Tibial nerve (tissue), 4 donors: Measurements from ENCODE around the gene RIN1. TPM values are rescaled to one million over a fixed set of nuclear protein-coding genes. Genes with fewer than 3 reads are reported as not detected.

ENCODE experiments used
- DNase-seq, 2 donors: peaks; one replicate each; pipeline ENCODE4 v3.0.0-alpha.2; 2019; ENCODE audit warnings: low spot score in 2 of 2
- H3K27ac ChIP-seq, 4 donors: fragments of 200-600 bp; sonication (generic) in 3 of 4; one replicate each; pipeline ENCODE4 v1.5.1; 2017 to 2019; ENCODE audit warnings: mild to moderate bottlenecking in 1 of 4
- H3K27me3 ChIP-seq, 2 donors: fragments of 200-600 bp; sonication (generic) in 1 of 2; one replicate each; pipeline versions ENCODE4 v1.5.1 to v1.6.0; 2017 to 2019
- H3K36me3 ChIP-seq, 3 donors: fragments of 200-600 bp; sonication (generic); one replicate each; pipeline ENCODE4 v1.5.1; 2018 to 2019
- H3K4me1 ChIP-seq, 4 donors: fragments of 200-600 bp; sonication (generic) in 3 of 4; one replicate each; pipeline ENCODE4 v1.5.1; 2017 to 2019
- H3K4me3 ChIP-seq, 4 donors: fragments of 200-600 bp; sonication (generic) in 3 of 4; one replicate each; pipeline ENCODE4 v1.5.1; 2017 to 2019; ENCODE audit warnings: mild to moderate bottlenecking in 1 of 4, moderate library complexity in 1 of 4
- H3K9me3 ChIP-seq, 4 donors: fragments of 200-600 bp; sonication (generic) in 3 of 4; one replicate each; pipeline ENCODE4 v1.5.1; 2017 to 2019
- EP300 ChIP-seq, 2 donors: sonication (generic); formaldehyde crosslinking; IDR thresholded peaks; one replicate each; pipeline ENCODE4 v1.6.1; 2017; ENCODE audit warnings: antibody characterized with exemption in 2 of 2, mild to moderate bottlenecking in 1 of 2
- POLR2A ChIP-seq, 2 donors: fragments of 450-650 bp; IDR thresholded peaks; one replicate each; pipeline ENCODE4 v1.6.1; 2017; ENCODE audit warnings: antibody characterized with exemption in 2 of 2, mild to moderate bottlenecking in 2 of 2, moderate library complexity in 2 of 2
- WGBS, 2 donors: methylation state at CpG; one replicate each; pipeline ENCODE4 v1.1.5; 2018; 5-methylcytosine and 5-hydroxymethylcytosine counted together
- small RNA-seq: library from RNA; depleted of rRNA; stranded (forward); fragments of <200 nt; gene quantifications from one replicate; pipeline ENCODE3, GENCODE V24; 2016
- total RNA-seq, 4 donors: library from RNA; depleted of rRNA; stranded (reverse); fragments of >200 nt; gene quantifications; one replicate each; pipeline ENCODE4 v1.1.0, GENCODE V29; 2016
- TF ChIP-seq, protein P1 (sequence below), 5 experiments: fragments of 200-600 bp in 3 of 5; fragments of 450-650 bp in 2 of 5; sonication (generic) in 3 of 5; IDR thresholded peaks; one replicate each; pipeline ENCODE4 v1.5.1; 2016 to 2019; ENCODE audit warnings: antibody characterized with exemption in 5 of 5, mild to moderate bottlenecking in 3 of 5, moderate library complexity in 2 of 5

Gene RIN1
- total RNA-seq, 4 donors from 2014 or later = 2.4 to 14.1 (median 4.1) TPM

- no peak overlapping the region for H3K27ac ChIP-seq
- H3K36me3 ChIP-seq = peaks cover 0 to 33% (median 0%) of the 10 kb centered on the region in 3 donors
- H3K27me3 ChIP-seq = no peaks in the 10 kb centered on the region
- H3K4me3 ChIP-seq = no peak overlapping the region
- no peak for DNase-seq
- TF ChIP-seq, protein P1, sequence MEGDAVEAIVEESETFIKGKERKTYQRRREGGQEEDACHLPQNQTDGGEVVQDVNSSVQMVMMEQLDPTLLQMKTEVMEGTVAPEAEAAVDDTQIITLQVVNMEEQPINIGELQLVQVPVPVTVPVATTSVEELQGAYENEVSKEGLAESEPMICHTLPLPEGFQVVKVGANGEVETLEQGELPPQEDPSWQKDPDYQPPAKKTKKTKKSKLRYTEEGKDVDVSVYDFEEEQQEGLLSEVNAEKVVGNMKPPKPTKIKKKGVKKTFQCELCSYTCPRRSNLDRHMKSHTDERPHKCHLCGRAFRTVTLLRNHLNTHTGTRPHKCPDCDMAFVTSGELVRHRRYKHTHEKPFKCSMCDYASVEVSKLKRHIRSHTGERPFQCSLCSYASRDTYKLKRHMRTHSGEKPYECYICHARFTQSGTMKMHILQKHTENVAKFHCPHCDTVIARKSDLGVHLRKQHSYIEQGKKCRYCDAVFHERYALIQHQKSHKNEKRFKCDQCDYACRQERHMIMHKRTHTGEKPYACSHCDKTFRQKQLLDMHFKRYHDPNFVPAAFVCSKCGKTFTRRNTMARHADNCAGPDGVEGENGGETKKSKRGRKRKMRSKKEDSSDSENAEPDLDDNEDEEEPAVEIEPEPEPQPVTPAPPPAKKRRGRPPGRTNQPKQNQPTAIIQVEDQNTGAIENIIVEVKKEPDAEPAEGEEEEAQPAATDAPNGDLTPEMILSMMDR (IDR thresholded peaks at IDR 0.05) = no peak
- TF ChIP-seq EP300 (IDR thresholded peaks at IDR 0.05) = no peak
- TF ChIP-seq POLR2A (IDR thresholded peaks at IDR 0.05) = no peak
- 85 to 91% methylated on average over 16 of the region's 16 CpGs for WGBS, 2 donors
- peaks cover 0 to 54% (median 21%) of the 10 kb centered on the region in 4 donors for H3K4me1 ChIP-seq
- no peaks in the 10 kb centered on the region for H3K9me3 ChIP-seq
Observed at GRCh38 chr11:66284526-66285078, 51.6 kb downstream of the RIN1 start.

DNA sequence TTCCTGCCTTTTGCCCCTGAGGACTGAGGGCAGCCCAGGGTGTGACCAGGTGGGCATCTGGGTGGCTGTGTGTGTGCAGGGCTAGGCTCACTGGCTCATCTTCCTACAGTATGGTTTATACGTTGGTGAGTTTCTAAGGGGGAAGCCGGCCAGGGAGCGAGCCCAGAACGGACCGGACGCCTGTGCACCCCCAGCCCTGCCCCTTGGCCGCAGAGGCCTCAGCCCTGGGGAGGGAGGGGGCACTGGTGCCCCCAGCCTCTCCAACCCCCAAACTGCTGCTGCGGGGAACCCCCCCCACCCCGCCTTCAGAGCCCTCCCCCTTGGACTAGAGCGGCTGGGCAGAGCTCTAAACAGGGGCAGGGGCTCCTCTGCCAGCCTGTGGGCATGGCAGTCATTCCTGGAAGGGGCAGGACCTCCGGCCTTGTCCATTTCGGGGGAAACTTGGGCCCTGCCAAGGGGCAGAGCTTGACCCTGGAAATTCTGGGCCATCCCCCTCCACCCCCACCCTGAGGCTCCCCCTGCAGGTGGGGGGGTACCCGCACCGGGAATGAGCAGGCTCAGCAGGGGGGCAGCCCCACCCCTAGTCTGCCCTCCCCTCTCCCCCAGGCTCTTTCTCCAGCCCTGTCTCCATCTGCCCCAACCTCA, 52.7 kb downstream of the RIN1 start:
- 63 to 78% methylated on average over 10 to 14 of the region's 14 CpGs for WGBS, 2 donors

GRCh38 chr11:66282468-66283455, 53.5 kb downstream of the RIN1 start:
- peaks cover 0 to 33% (median 0%) of the 10 kb centered on the region in 3 donors for H3K36me3 ChIP-seq
- no peak for TF ChIP-seq POLR2A (IDR thresholded peaks at IDR 0.05)
- peak; percentile 14 to 73 for TF ChIP-seq EP300 (IDR thresholded peaks at IDR 0.05)
- TF ChIP-seq, protein P1 (IDR thresholded peaks at IDR 0.05) = peak; percentile 97 to 99 (median 98)
- H3K27ac ChIP-seq = peak overlapping the region in 2 of 4 donors; percentile 52 to 65
- peak; percentile 96 to 98 for DNase-seq
- H3K4me3 ChIP-seq = no peak overlapping the region
- 10 to 17% methylated on average over 25 to 33 of the region's 35 CpGs for WGBS, 2 donors
- H3K27me3 ChIP-seq = peaks cover 0 to 3% of the 10 kb centered on the region in 2 donors
- peaks cover 0 to 52% (median 17%) of the 10 kb centered on the region in 4 donors for H3K4me1 ChIP-seq
- no peaks in the 10 kb centered on the region for H3K9me3 ChIP-seq

More for the DNA sequence above, 52.7 kb downstream of the RIN1 start:
- Histone ChIP-seq H3K4me3 (no peak overlapping the region), H3K9me3 (no peaks in the 10 kb centered on the region), H3K27ac (no peak overlapping the region), H3K27me3 (peaks cover 0 to 3% of the 10 kb centered on the region in 2 donors), H3K36me3 (peaks cover 0 to 33% (median 0%) of the 10 kb centered on the region in 3 donors), H3K4me1 (peaks cover 0 to 53% (median 20%) of the 10 kb centered on the region in 4 donors)
- TF ChIP-seq EP300 (IDR thresholded peaks at IDR 0.05) (no peak), POLR2A (IDR thresholded peaks at IDR 0.05) (no peak)
- TF ChIP-seq, protein P1 (IDR thresholded peaks at IDR 0.05) = no peak
- no peak for DNase-seq

Small RNA genes lying within 50 kb of the gene (small RNA-seq; reads per million reads assigned to genes)
- gene RF00017 = not detected

Other genes starting within 250 kb of the RIN1 start
- 10 to 100 TPM; 14.9 to 32.7 (median 23.9) TPM for gene KLC2, start 78.7 kb downstream of the RIN1 start, total RNA-seq
- gene RAB1B, start 67.8 kb downstream of the RIN1 start, total RNA-seq = 100 to 1,000 TPM in 2 of 4 donors, 10 to 100 TPM in 2; 76.3 to 144 (median 96.8) TPM
- gene CNIH2, start 58.3 kb downstream of the RIN1 start, total RNA-seq = not detected
- 100 to 1,000 TPM in 2 of 4 donors, 10 to 100 TPM in 2; 76.0 to 143 (median 90.6) TPM for gene YIF1A, start 47.3 kb downstream of the RIN1 start, total RNA-seq
- not detected for gene TMEM151A, start 44.5 kb downstream of the RIN1 start, total RNA-seq
- 10 to 100 TPM; 29.9 to 69.7 (median 47.3) TPM for gene CD248, start 19.4 kb downstream of the RIN1 start, total RNA-seq
- gene BRMS1, start 8.7 kb upstream of the RIN1 start, total RNA-seq = 10 to 100 TPM; 27.2 to 44.7 (median 34.8) TPM
- 100 to 1,000 TPM in 1 of 4 donors, 10 to 100 TPM in 3; 53.4 to 105 (median 97.6) TPM for gene B4GAT1, start 11.2 kb upstream of the RIN1 start, total RNA-seq
- gene SLC29A2, start 35.3 kb upstream of the RIN1 start, total RNA-seq = 1 to 10 TPM; 1.5 to 5.4 (median 2.4) TPM
- under 1 TPM in 1 of 4 donors, not detected in 3; 0.42 TPM for gene NPAS4, start 84.6 kb upstream of the RIN1 start, total RNA-seq
- gene MRPL11, start 102.4 kb upstream of the RIN1 start, total RNA-seq = 10 to 100 TPM; 42.9 to 63.8 (median 53.9) TPM
- gene PELI3, start 130.5 kb upstream of the RIN1 start, total RNA-seq = 10 to 100 TPM; 14.4 to 26.4 (median 20.4) TPM
- gene DPP3, start 144.0 kb upstream of the RIN1 start, total RNA-seq = 10 to 100 TPM; 12.2 to 41.8 (median 25.0) TPM
- 100 to 1,000 TPM in 2 of 4 donors, 10 to 100 TPM in 2; 66.1 to 161 (median 104) TPM for gene BBS1, start 174.2 kb upstream of the RIN1 start, total RNA-seq
- 10 to 100 TPM; 15.3 to 17.7 (median 16.6) TPM for gene ZDHHC24, start 209.6 kb upstream of the RIN1 start, total RNA-seq
- gene ACTN3, start 210.5 kb upstream of the RIN1 start, total RNA-seq = under 1 TPM in 1 of 4 donors, not detected in 3; 0.21 TPM
- gene CTSF, start 232.2 kb upstream of the RIN1 start, total RNA-seq = 100 to 1,000 TPM; 102 to 322 (median 190) TPM